ENCODE results near the gene GRHPR. TPM values are rescaled to one million over a fixed set of nuclear protein-coding genes. Genes with fewer than 3 reads are reported as not detected.

Gene GRHPR
- total RNA-seq, result 68.1 and 76.6 TPM in 2 replicates

DNA sequence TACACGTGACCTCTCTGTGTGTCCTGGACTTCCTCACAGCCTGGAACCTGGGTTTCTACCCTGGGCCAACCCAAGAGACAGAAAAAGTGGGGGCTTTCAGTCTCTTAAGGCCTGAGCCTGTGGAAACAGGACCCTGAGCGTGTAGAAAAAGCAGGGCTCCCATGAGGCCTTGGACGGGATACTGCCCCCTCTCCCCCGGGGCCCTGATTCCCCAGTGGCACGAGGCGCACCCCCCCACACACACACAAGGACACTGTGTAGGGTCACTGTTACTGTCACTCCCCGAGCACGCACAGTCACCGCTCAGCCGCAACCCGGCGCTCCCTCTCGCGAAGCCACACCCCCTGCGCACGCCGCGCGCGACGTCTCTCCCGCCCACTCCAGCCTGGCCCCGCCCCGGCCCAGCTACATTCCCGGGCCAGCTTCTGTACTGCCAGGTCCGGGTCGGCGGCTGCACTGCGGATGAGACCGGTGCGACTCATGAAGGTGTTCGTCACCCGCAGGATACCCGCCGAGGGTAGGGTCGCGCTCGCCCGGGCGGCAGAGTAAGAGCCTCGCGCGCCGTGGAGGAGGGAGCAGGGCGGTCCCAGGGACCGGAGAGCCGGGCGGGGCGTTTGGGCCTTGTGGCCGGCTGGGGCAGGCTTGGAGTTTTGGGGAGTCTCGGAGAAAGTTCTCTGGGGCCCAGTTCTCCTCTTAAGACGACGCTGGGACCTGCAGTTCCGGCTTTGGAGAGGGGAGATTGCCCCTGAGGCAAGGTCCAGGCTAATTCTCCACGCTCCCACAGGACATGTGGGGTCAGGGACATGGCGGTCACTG is at the start of gene GRHPR:
Gene GRHPR (plus strand): TSS at position 408 of the 816 bp plus-strand sequence. CDS start 55 bp downstream, at position 463.

GRCh38 chr9:37465249-37466036 is 42.9 kb downstream of the GRHPR start, which contains the start of gene ZBTB5:
Gene ZBTB5, minus strand, starts transcription at chr9:37465450. Its CDS starts 22,899 bp downstream, at chr9:37442551.

GRCh38 chr9:37485389-37486255 is 63.1 kb downstream of the GRHPR start, which contains the start of gene POLR1E:
Gene POLR1E, plus strand, starts transcription at chr9:37485948. Its CDS starts 100 bp downstream, at chr9:37486048.

Other genes with a start within 250 kb of the GRHPR start
- gene ZBTB5, start 42.8 kb downstream of the GRHPR start, total RNA-seq, result 11.3 and 18.8 TPM in 2 replicates
- 34.9 and 42.1 TPM in 2 replicates for gene POLR1E, start 63.3 kb downstream of the GRHPR start, total RNA-seq
- gene FBXO10, start 153.7 kb downstream of the GRHPR start, total RNA-seq, result 6.2 and 9.8 TPM in 2 replicates
- gene TOMM5, start 169.9 kb downstream of the GRHPR start, total RNA-seq, result 136 and 138 TPM in 2 replicates
- under 0.01 and 0.07 TPM in 2 replicates for gene FRMPD1, start 228.3 kb downstream of the GRHPR start, total RNA-seq